DMS53 treated with DMSO at 0.1 percent for 48 hours (cell line): ENCODE results near the gene CXCL12.

Experiments used
- DNase-seq: peaks from one replicate; lab custom pipeline; 2025; ENCODE audit not compliant: unreplicated experiment; lab: John Stamatoyannopoulos, UW

Gene CXCL12

DNA sequence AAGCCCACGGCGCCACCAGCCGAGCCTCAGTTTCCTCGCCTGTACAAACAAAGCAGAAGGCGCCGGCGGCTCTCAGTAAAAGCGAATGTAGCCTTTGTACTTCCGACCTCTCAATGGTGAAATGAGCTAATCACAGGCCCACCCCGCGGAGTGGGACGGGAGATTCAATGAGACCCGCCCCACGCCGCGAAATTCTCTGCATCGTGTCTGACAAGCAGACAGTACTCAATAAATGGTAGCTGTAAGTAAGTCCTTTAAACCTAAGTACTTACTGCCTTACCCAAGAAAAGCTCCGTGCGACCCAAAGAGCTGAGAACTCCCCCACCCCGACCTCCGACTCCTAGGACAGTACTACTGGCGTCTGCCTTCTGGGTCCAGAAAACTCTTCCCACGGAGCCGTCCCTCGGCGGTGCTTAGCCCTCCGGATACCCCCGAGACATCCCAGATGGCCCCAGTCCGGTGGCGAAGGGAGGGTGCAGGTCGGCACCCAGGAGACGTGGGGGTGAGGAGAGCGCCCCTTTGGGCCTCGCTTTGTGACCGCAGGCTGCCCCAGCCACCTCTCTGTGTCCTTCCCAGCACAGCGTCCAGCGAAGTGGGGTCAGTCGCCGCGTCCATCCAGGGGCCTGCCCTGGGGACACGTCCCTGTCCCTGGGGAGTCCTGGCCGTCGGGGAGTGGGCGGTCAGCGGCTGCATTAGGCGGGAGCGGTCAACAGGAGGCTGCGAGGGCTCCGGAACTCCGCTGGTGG lies 972 bp upstream of the CXCL12 start:
- DNase-seq, result no peak

- DNase-seq, result no peak
Observed at GRCh38 chr10:44384601-44385025, 284 bp downstream of the CXCL12 start.

- DNase-seq, result no peak
Observed at GRCh38 chr10:44383749-44384600, 922 bp downstream of the CXCL12 start.

DNA sequence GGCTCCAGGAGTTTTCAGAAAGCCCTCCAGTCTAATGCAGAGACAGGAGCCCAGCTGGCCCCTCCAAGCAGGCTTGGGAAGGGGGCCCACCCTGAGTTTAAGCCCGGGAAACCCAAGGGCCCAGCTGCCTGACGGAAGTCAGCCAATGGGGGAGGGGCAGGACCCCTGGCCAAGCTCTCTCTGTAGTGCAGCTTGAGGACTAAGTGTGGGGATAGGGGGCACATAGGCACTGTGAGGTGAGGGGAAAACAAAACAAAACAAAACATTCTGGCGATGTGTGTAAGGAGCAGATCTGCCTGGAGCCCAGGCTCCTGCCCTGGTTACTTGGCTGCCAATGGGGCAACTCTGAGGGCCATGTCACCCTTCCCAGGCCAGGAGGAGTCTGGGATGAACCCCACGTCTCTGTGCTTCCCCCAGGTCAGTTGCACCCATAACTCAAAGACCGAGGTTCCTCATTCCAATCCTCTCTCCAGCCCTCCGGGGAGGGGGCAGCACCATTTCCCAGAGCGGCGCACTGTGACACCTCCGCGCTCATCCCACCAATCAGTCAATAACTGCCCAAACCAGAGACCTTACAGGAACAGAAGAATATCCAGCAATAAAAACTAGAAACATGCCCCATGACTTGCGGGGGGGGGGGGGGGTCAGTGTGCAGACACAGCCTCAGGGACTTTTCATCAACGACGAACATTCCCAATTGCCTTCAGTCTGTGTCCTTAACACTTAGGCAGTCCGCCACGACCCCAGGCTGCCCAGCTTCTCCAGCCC lies 1.7 kb downstream of the CXCL12 start:
- DNase-seq, result no peak

DNA sequence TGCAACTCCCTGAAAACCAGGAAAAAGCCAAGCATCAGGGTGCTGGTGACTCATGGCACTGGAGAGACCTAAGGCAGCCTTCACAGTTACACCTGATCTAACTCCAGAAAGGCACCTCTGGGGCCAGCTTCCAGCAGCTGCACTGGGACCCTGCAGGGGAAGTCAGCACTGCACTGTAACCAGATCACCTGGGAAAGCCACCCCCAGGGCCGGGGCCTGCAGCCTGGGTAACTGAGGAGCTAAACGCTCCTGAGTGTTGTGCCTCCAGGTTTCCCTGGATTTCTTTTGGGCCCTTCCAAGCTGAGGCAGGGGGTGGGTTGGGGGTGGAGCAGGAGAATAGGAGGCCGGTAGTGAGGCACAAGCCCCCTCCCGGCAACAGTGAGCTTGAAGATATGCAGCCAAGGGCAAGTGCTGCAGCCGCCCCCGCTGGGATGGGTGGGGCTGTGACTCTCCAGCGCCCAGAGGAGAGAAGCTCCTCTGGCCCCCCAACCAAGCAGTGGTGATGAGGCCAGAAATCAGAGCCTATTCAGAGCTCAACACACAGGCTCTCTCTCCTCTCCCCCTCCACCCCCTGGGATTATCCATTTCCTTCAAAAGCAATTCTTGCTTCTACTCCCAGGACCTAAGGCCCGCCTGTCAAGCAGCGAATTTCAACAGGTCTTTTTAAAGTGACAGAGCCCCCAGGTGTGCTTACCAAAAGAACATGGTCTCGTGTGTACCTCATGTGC lies 2.6 kb downstream of the CXCL12 start:
- DNase-seq, result no peak

DNA sequence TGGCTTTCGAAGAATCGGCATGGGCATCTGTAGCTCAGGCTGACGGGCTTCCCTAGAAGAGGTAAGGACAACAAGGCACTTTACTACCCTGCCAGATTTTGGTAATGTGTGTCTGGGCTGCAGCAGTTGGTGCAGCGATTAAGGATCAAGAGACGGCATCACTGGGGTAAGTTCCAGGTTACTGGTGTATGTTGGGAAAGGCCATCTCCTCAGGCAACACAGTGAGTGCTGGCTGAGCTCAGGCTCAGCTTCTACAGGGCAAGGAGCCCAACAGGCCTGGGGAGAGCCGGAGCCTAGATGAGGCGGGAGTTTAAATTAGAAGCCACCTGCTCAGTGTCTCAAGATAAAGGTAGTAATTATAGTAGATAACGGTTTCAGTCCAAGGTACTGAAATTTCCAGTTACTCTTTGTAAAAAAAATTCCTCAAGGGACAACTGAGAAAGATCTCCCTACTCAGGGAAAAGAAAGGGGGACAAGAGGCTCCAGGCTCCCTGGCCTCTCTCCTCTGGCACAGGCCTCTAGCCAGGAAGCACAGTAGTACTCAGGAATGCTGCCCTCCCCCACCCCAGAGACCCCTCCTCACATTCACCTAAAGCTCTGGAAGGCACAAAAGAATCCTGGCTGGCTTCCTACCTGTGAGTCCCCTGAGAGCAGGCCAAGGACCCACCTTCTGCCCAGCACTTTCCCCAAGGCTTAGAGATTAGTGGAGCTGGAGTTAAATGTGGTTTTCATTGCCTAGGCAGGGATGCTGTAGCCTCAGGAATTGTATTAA lies 3.9 kb downstream of the CXCL12 start:
- DNase-seq, result no peak

DNA sequence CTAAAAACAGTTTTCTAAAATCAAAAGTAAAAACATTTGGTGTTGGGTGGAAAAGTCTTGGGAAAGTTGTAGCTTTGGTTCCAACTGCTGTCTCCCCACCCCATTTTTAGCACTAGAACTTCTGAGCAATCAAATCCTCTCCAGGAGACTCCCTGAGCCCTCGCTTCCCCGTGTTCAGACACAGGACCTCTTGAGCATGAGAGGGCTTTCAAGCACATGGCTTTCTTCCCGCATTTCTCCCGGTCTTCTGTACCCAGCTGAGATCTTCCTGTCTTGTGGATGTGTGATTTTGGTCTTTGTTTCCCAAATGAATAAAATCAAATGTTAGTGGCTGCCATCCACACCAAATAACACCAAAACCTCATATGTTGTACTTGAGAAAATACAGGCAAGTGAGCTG lies 5.0 kb downstream of the CXCL12 start:
- no peak for DNase-seq

DNA sequence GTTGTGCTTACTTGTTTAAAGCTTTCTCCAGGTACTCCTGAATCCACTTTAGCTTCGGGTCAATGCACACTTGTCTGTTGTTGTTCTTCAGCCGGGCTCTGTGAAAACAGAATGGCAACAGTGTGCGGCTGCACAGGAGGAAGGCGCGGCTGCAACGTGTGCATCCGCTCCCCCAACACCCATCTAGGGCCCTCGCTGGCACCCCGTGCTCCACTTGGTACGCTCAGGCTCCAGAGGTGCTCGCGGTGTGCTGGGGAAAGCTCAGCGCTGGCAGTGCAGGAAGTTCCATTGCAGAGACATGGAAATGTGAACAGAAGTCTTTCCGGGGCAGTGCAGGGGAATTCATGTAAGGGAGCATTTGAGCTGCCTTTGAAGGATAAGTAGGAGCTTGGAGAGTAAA lies 6.3 kb downstream of the CXCL12 start:
- DNase-seq, result no peak

DNA sequence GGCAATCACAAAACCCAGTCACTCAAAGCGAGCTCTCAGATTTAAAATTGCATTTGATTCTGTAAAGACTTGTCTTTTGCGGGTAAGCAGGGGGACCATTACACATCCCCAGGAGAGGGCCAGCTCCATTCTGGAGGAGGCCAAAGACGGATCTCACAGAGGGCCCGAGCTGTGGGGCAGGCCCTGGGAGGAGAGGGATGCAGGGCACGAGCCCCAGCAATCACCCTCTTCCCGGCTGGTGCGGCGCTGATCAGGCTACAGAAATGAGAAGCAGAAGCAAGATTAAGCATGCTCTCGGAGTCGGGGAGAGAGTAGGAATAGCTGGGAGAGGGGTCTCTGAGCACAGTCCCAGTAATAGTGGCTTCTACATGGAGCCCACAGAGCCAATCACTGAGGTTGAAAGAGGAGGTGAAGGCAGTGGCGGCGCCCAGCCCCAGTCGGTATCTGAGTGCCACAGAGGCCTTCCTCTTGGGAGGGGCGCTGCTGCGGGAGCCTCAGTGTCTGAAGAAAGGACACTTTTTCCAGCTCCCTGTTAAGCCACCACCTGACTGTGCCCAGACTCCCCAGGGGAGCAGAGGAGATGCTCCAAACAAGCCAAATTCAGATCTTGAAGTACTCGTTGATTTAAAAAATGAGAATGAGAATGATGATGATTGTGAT lies 7.1 kb downstream of the CXCL12 start:
- no peak for DNase-seq

DNA sequence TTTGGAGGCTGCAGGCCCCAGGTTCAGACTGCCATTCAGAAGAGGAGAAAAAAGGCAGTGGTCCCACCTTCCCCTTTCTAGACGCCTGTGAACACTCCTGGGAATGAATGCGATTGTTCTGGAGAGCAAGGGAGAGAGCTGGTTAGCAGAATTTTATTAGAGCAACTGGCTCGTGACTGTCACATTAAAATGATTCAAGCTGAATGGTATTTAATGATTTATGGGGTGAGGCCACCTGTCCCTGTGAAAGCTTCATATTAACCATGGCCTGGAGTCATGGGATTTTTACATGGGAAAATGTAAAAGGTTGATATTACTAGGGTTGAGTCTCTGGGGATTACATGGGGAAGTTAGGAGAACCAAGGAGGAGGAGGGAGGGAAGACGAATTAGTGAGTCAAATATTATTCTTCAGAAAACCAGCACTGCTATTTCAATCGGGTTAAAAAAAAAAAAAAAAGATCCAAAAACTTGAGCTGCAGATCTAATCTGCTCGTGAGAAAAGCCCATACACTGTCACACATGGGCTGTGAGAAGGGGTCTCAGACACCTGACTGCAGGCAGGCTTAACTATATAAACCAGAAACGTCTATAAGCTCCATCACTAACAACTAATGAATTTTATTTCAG lies 8.3 kb downstream of the CXCL12 start:
- DNase-seq, result no peak

- DNase-seq, result no peak
Observed at GRCh38 chr10:44374155-44374554, 10.7 kb downstream of the CXCL12 start.

- no peak for DNase-seq
Observed at GRCh38 chr10:44373341-44373995, 11.4 kb downstream of the CXCL12 start.

DNA sequence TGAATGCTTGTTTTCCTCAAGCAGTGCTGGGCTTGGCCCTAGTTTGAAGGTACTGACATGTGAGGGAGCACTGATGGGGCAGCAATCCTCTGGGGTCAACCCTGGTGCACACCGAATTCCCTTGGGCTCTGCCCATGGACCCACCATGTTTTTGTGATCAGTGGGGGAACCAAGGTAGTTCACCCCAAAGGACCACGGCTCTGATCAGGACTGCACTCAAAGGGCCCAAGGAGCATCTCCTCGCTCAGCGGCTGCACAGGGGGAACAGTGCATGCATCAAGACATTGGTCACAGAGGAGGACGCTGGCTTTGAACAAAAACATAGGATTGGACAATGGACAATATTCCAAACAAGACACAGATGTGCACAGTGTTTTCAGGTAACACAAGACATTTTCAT lies 12.7 kb downstream of the CXCL12 start:
- no peak for DNase-seq

DNA sequence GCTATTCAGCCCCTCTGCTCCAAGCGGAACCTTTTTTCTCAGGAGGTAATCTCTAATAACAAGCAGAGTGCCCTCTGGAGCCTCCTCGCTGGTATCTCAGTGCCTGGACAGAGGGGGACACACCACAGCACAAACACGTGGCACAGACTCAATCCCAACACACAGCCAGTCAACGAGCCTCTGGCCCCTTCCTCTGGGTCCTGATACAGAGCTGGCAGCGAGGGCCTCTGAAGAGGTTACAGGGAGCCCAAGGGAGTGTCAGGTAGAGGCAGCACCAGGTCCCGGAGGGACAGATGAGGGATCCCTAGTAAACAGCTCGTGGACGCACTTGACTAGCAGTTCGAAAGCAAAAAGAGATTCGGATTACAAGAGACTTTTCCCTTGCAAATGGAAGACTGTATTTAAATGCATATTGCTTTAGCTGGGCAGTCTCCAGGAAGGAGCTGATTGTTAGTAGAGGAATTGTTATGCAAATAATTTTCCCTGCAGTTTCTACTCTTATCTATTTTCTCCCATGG lies 14.1 kb downstream of the CXCL12 start:
- DNase-seq, result no peak

- DNase-seq, result no peak
Observed at GRCh38 chr10:44369854-44370253, 15.0 kb downstream of the CXCL12 start.

- no peak for DNase-seq
Observed at GRCh38 chr10:44369296-44369695, 15.6 kb downstream of the CXCL12 start.

GRCh38 chr10:44368637-44369036 lies 16.3 kb downstream of the CXCL12 start:
- DNase-seq, result no peak

DNA sequence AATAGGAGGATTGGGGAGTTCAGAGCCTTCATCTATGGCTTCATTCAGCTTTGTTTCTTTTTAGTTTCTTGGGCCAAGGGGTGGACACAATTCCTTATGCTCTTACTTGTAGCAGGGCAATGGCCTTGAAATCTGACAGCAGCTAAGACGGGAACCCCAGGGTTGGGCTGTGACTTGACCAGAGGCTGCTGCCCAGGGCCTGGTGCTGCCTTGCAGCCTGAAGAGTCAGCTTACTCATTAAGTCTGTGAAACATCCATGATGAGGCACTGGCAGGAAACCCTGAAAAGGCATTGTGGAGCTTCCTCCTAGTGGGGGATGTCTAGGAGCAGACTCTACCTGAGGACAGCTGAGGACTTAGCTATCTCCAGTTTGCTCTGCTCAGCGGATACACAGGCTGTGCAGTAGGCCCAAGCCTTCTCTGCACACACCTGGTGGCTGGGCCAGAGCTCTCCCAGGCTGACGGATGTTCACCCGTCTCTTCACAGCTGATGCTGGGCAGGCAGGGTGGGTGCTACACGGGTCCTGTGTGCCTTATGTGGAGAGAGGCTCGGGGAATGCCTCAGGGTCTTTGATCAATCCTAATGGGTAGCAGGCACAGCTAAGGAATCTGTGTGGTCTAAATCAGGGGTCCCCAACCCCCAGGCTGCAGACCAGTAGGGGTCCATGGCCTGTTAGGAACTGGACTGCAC lies 17.8 kb downstream of the CXCL12 start:
- no peak for DNase-seq
